Keratinocyte (primary cell): Measurements from ENCODE around the gene PAH. TPM values are rescaled to one million over a fixed set of nuclear protein-coding genes. Genes with fewer than 3 reads are reported as not detected.

Experiments
- DNase-seq: peaks from one replicate; pipeline ENCODE4 v3.0.0-alpha.2; 2011; ENCODE audit warnings: low read depth, missing footprints, low spot score
- FAIRE-seq: peaks from 2 replicates; lab custom pipeline; 2011; peaks lifted over from hg19 to GRCh38; lab: Jason Lieb, UNC
- H2AFZ ChIP-seq: 2 replicates; pipeline ENCODE4 v1.6.0; 2012; ENCODE audit warnings: low read length, control low read depth, inconsistent platforms; ENCODE audit not compliant: control insufficient read depth
- H3K27ac ChIP-seq: 2 replicates; pipeline ENCODE4 v1.5.1; 2011; ENCODE audit warnings: low read length; ENCODE audit not compliant: control insufficient read depth, insufficient read depth
- H3K27me3 ChIP-seq: 3 replicates; pipeline ENCODE4 v1.6.0; 2011; ENCODE audit warnings: low read length; ENCODE audit not compliant: control insufficient read depth, insufficient read depth; ENCODE audit errors: extremely low read depth
- H3K36me3 ChIP-seq, 2 experiments: 2 replicates in 1 of 2; 3 replicates in 1 of 2; pipeline ENCODE4 v1.5.1; 2011; ENCODE audit warnings: low read length in 2 of 2, mild to moderate bottlenecking in 1 of 2; ENCODE audit not compliant: control insufficient read depth in 2 of 2, insufficient read depth in 2 of 2; ENCODE audit errors: extremely low read depth in 1 of 2
- H3K4me1 ChIP-seq: 3 replicates; pipeline ENCODE4 v1.5.1; 2011; ENCODE audit warnings: low read length; ENCODE audit not compliant: control insufficient read depth, insufficient read depth; ENCODE audit errors: extremely low read depth
- H3K4me2 ChIP-seq: 3 replicates; pipeline ENCODE4 v1.6.0; 2011; ENCODE audit warnings: low read depth, low read length; ENCODE audit not compliant: control insufficient read depth, insufficient read depth; ENCODE audit errors: extremely low read depth
- H3K4me3 ChIP-seq, 3 experiments: fragments of 200-600 bp in 1 of 3; sonication (generic) in 1 of 3; 2 replicates in 2 of 3; 3 replicates in 1 of 3; pipeline ENCODE4 v1.5.1; 2011 to 2016; ENCODE audit warnings: low read length in 3 of 3, mild to moderate bottlenecking in 3 of 3, control low read depth in 2 of 3, inconsistent platforms in 1 of 3, low read depth in 1 of 3, mixed read lengths in 1 of 3, mixed run types in 1 of 3, moderate library complexity in 1 of 3; ENCODE audit not compliant: control insufficient read depth in 2 of 3, insufficient read depth in 2 of 3; ENCODE audit errors: extremely low read depth in 1 of 3
- H3K79me2 ChIP-seq: 2 replicates; pipeline ENCODE4 v1.6.0; 2012; ENCODE audit warnings: low read length; ENCODE audit not compliant: control insufficient read depth, insufficient read depth
- H3K9ac ChIP-seq: 3 replicates; pipeline ENCODE4 v1.6.0; 2011; ENCODE audit warnings: low read length; ENCODE audit not compliant: control insufficient read depth, insufficient read depth; ENCODE audit errors: extremely low read depth
- H3K9me1 ChIP-seq: 3 replicates; pipeline ENCODE4 v1.6.0; 2011; ENCODE audit warnings: low read length; ENCODE audit not compliant: control insufficient read depth, insufficient read depth; ENCODE audit errors: extremely low read depth
- H3K9me3 ChIP-seq: 2 replicates; pipeline ENCODE4 v1.5.1; 2012; ENCODE audit warnings: low read depth, low read length; ENCODE audit not compliant: control insufficient read depth
- H4K20me1 ChIP-seq: 3 replicates; pipeline ENCODE4 v1.6.0; 2011; ENCODE audit warnings: low read length; ENCODE audit not compliant: control insufficient read depth, insufficient read depth; ENCODE audit errors: extremely low read depth
- CTCF ChIP-seq, 3 experiments: IDR thresholded peaks in 1 of 3; conservative IDR thresholded peaks in 1 of 3; optimal IDR thresholded peaks in 1 of 3; 2 replicates in 2 of 3; 3 replicates in 1 of 3; pipeline versions ENCODE3 to v1.5.1; 2011; ENCODE audit warnings: low read length in 3 of 3, mild to moderate bottlenecking in 3 of 3, moderate library complexity in 2 of 3, control low read depth in 1 of 3, inconsistent platforms in 1 of 3; ENCODE audit not compliant: insufficient read depth in 2 of 3; ENCODE audit errors: extremely low read depth in 1 of 3
- EZH2 ChIP-seq: IDR thresholded peaks from one replicate; pipeline ENCODE4 v1.6.1; 2012; ENCODE audit warnings: inconsistent platforms, mild to moderate bottlenecking, low read length, moderate library complexity
- dilution Hi-C: fragments of 300-500 bp; cut with MboI; formaldehyde crosslinking; loops from one replicate; pipeline ENCODE4 v1.7.0; 2020; ENCODE audit warnings: low sequenced_read_pairs; ENCODE audit not compliant: extremely low pct_ligation_motif_present
- polyA plus RNA-seq, 5 experiments: library from polyadenylated mRNA; depleted of rRNA in 3 of 5; stranded (reverse) in 3 of 5; stranded (forward) in 1 of 5; unstranded in 1 of 5; fragments of >200 nt; gene quantifications; 1 replicate in 1 of 5; 2 replicates in 3 of 5; 3 replicates in 1 of 5; pipeline versions ENCODE4 v1.2.1 to v1.2.3, GENCODE V29; 2011 to 2012; ENCODE audit warnings: missing spikeins in 2 of 5, low read depth in 1 of 5, low replicate concordance in 1 of 5

Gene PAH
- polyA plus RNA-seq, 1 donor (not counting 4 experiments of a cell fraction or from before 2014, with no cell fraction given): not detected

- Histone ChIP-seq H3K36me3 (no peaks in the 10 kb centered on the region), H3K4me2 (no peak overlapping the region), H3K4me3 (no peak overlapping the region), H4K20me1 (no peaks in the 10 kb centered on the region), H3K9ac (no peak overlapping the region), H3K4me1 (no peaks in the 10 kb centered on the region), H3K27ac (no peak overlapping the region), H3K79me2 (no peaks in the 10 kb centered on the region), H2AFZ (no peak overlapping the region), H3K9me1 (no peaks in the 10 kb centered on the region), H3K9me3 (no peaks in the 10 kb centered on the region), H3K27me3 (peaks cover 61% of the 10 kb centered on the region)
- DNase-seq (no peak), FAIRE-seq (no peak)
- no peak for TF ChIP-seq CTCF (optimal IDR thresholded peaks at IDR 0.05 in 1 of 3, IDR thresholded peaks at IDR 0.05 in 1 of 3, conservative IDR thresholded peaks at IDR 0.05 in 1 of 3; ENCODE audit: extremely low read depth in 1 of 3, insufficient read depth in 2 of 3, low read length in 3 of 3)
- peak; percentile 65 for TF ChIP-seq EZH2
- dilution Hi-C loops: no loop called here
These were observed 34.0 kb upstream of the PAH start for GRCh38 chr12:102950950-102951619.

GRCh38 chr12:102950107-102950949 is 33.3 kb upstream of the PAH start:
- Histone ChIP-seq H3K9me1 (no peaks in the 10 kb centered on the region), H2AFZ (no peak overlapping the region), H3K4me2 (peak overlapping the region; percentile 10), H3K36me3 (no peaks in the 10 kb centered on the region), H3K4me1 (no peaks in the 10 kb centered on the region), H3K9me3 (no peaks in the 10 kb centered on the region), H4K20me1 (no peaks in the 10 kb centered on the region), H3K27ac (no peak overlapping the region), H3K27me3 (peaks cover 53% of the 10 kb centered on the region), H3K9ac (no peak overlapping the region), H3K4me3 (no peak overlapping the region), H3K79me2 (no peaks in the 10 kb centered on the region)
- peak in 2 of 3 experiments; percentile 9 to 11 for TF ChIP-seq CTCF (optimal IDR thresholded peaks at IDR 0.05 in 1 of 3, IDR thresholded peaks at IDR 0.05 in 1 of 3, conservative IDR thresholded peaks at IDR 0.05 in 1 of 3; ENCODE audit: extremely low read depth in 1 of 3, insufficient read depth in 2 of 3, low read length in 3 of 3)
- TF ChIP-seq EZH2: no peak
- no peak for FAIRE-seq
- DNase-seq: no peak
- dilution Hi-C loops: no loop called here
